ENCODE results near the gene RYR2. TPM values are rescaled to one million over a fixed set of nuclear protein-coding genes. Genes with fewer than 3 reads are reported as not detected.

The RYR2 gene
- total RNA-seq, 4 donors from 2014 or later = 1.2 to 7.0 (median 2.5) TPM

DNA sequence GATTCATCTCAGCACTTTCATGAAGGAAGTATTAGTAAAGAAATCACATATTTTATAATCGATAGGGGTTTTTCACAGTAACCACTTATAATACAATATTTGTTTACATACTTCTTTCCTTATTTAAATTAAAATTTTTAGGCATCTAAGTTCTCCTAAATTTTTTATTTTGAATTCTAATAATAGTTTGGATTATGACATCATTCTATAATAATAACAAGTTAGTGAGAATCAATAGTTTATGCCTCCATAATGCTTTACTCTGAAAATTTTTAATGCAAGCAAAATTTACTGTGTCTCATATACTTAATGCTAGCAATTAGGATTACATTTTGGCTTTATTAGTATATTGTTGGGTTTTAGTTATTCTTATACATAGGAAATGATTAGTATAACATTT lies 596.6 kb downstream of the RYR2 start:
- Histone ChIP-seq H3K9me3 (no peaks in the 10 kb centered on the region), H3K4me1 (no peaks in the 10 kb centered on the region), H3K4me3 (no peak overlapping the region), H3K27me3 (no peaks in the 10 kb centered on the region), H3K36me3 (no peaks in the 10 kb centered on the region), H3K27ac (no peak overlapping the region)
- intact Hi-C loops (cut with DNase I; ENCODE audit: low total_unique reads) = no loop called here
- DNase-seq = no peak
- WGBS, 2 donors (ENCODE audit: low coverage in 1 of 2) = 77 to 85% methylated on average over 1 of the region's 1 CpG
- TF ChIP-seq, protein P1, sequence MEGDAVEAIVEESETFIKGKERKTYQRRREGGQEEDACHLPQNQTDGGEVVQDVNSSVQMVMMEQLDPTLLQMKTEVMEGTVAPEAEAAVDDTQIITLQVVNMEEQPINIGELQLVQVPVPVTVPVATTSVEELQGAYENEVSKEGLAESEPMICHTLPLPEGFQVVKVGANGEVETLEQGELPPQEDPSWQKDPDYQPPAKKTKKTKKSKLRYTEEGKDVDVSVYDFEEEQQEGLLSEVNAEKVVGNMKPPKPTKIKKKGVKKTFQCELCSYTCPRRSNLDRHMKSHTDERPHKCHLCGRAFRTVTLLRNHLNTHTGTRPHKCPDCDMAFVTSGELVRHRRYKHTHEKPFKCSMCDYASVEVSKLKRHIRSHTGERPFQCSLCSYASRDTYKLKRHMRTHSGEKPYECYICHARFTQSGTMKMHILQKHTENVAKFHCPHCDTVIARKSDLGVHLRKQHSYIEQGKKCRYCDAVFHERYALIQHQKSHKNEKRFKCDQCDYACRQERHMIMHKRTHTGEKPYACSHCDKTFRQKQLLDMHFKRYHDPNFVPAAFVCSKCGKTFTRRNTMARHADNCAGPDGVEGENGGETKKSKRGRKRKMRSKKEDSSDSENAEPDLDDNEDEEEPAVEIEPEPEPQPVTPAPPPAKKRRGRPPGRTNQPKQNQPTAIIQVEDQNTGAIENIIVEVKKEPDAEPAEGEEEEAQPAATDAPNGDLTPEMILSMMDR (IDR thresholded peaks at IDR 0.05) = no peak
- TF ChIP-seq EP300 (IDR thresholded peaks at IDR 0.05; ENCODE audit: low read depth) = no peak
- TF ChIP-seq POLR2A (IDR thresholded peaks at IDR 0.05) = no peak
- TF ChIP-seq POLR2AphosphoS5 (IDR thresholded peaks at IDR 0.05) = no peak
- in situ Hi-C loops (cut with MboI; ENCODE audit: low pct_ligation_motif_present in 1 of 4, low pct_unique_long_range_greater_than_20kb in 1 of 4, low sequenced_read_pairs in 3 of 4) = no loop called here

DNA sequence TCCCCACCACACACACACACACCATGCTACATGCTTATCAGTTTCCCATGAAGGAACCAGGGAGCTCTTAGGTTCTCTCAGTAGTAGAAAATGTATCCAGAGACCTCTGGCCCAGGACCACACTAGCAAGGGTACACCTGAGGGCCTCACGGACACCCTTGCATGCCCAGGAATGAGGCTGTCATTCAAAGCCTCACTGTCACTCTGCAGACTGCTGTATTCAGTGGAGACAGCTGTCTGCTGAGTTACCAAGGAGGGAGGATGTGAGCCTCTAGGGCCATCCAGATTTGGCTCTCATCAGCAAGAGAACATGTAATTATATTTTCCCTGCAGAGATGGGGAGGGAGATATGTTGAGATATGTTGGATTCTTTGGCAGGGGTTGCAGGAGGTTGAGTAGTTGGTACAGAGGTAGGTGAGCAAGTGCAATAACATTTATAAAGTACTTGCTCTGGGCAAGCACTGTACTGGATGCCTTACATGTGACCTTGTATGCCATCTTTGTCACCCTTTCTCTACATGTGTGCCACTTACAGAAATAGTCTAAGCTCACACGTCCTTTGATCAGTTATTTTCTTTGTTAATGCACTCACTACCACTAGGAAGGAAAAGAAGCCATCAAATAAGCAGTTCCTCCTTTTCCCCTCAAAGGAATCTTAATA lies 598.2 kb downstream of the RYR2 start:
- H3K27ac ChIP-seq = no peak overlapping the region
- H3K4me3 ChIP-seq = no peak overlapping the region
- intact Hi-C loops (cut with DNase I; ENCODE audit: low total_unique reads) = no loop called here
- WGBS, 2 donors (ENCODE audit: low coverage in 1 of 2) = 61 to 86% methylated on average over 1 to 2 of the region's 2 CpGs
- TF ChIP-seq EP300 (IDR thresholded peaks at IDR 0.05; ENCODE audit: low read depth) (no peak), POLR2AphosphoS5 (IDR thresholded peaks at IDR 0.05) (no peak), POLR2A (IDR thresholded peaks at IDR 0.05) (no peak)
- TF ChIP-seq, protein P1 (IDR thresholded peaks at IDR 0.05) = no peak
- H3K4me1 ChIP-seq = no peaks in the 10 kb centered on the region
- in situ Hi-C loops (cut with MboI; ENCODE audit: low pct_ligation_motif_present in 1 of 4, low pct_unique_long_range_greater_than_20kb in 1 of 4, low sequenced_read_pairs in 3 of 4) = no loop called here
- DNase-seq = no peak
- H3K36me3 ChIP-seq = no peaks in the 10 kb centered on the region
- no peaks in the 10 kb centered on the region for H3K27me3 ChIP-seq
- no peaks in the 10 kb centered on the region for H3K9me3 ChIP-seq

DNA sequence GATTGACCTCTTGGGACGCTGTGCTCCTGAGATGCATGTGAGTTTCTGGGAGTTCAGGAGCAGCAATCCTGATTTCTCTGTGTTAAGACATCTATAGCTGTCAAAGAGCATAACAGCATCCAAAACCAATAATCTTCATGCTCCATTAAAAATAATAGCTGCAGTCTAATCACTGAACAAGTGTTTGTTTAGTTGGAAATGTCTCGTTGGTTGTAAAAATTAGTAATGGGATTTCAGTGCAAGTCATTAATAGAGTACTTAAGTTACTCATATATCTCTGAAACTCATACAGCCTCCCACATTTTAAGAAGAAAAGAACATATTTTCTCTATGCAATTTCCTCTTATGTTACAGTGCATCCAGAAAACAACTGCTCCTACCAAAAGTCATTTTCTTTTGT lies 599.0 kb downstream of the RYR2 start:
- H3K4me1 ChIP-seq = no peaks in the 10 kb centered on the region
- TF ChIP-seq EP300 (IDR thresholded peaks at IDR 0.05; ENCODE audit: low read depth) (no peak), POLR2AphosphoS5 (IDR thresholded peaks at IDR 0.05) (no peak), POLR2A (IDR thresholded peaks at IDR 0.05) (no peak)
- TF ChIP-seq, protein P1 (IDR thresholded peaks at IDR 0.05) = no peak
- DNase-seq = no peak
- H3K36me3 ChIP-seq = no peaks in the 10 kb centered on the region
- no peak overlapping the region for H3K4me3 ChIP-seq
- no peaks in the 10 kb centered on the region for H3K27me3 ChIP-seq
- intact Hi-C loops (cut with DNase I; ENCODE audit: low total_unique reads) (no loop called here), in situ Hi-C loops (cut with MboI; ENCODE audit: low pct_ligation_motif_present in 1 of 4, low pct_unique_long_range_greater_than_20kb in 1 of 4, low sequenced_read_pairs in 3 of 4) (no loop called here)
- H3K27ac ChIP-seq = no peak overlapping the region
- WGBS, 2 donors (ENCODE audit: low coverage in 1 of 2) = 54 to 56% methylated on average over 2 of the region's 2 CpGs
- H3K9me3 ChIP-seq = no peaks in the 10 kb centered on the region

DNA sequence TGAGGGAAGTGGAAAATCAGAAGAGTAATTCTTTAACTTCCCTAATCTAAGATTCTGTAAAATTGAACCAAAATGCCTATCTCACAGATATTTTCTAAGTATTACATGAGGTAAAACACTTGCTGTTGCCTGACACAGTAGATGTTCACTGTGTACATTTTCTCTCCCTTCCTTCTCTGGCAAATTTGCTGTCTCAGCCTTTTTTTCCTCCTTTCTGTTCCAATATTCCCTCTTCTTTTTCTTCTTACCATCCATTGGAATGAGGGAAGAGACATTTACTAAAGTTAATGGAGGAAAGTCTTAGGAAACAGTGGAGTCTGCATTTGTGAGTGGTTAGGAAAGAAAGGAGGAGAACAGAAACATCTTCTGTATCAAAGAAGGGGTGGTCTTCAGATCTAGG lies 608.8 kb downstream of the RYR2 start:
- in situ Hi-C loops (cut with MboI; ENCODE audit: low pct_ligation_motif_present in 1 of 4, low pct_unique_long_range_greater_than_20kb in 1 of 4, low sequenced_read_pairs in 3 of 4) (no loop called here), intact Hi-C loops (cut with DNase I; ENCODE audit: low total_unique reads) (no loop called here)
- no peaks in the 10 kb centered on the region for H3K9me3 ChIP-seq
- no peaks in the 10 kb centered on the region for H3K4me1 ChIP-seq
- no peaks in the 10 kb centered on the region for H3K27me3 ChIP-seq
- no peak overlapping the region for H3K4me3 ChIP-seq
- TF ChIP-seq EP300 (IDR thresholded peaks at IDR 0.05; ENCODE audit: low read depth) = no peak
- TF ChIP-seq, protein P1 (IDR thresholded peaks at IDR 0.05) = no peak
- no peak for TF ChIP-seq POLR2A (IDR thresholded peaks at IDR 0.05)
- TF ChIP-seq POLR2AphosphoS5 (IDR thresholded peaks at IDR 0.05) = no peak
- DNase-seq = no peak
- no peaks in the 10 kb centered on the region for H3K36me3 ChIP-seq
- no peak overlapping the region for H3K27ac ChIP-seq
